ENCODE results near the gene OSBPL10.

- no peak for TF ChIP-seq CTCF (IDR thresholded peaks at IDR 0.05)
- no peak for TF ChIP-seq POLR2A (IDR thresholded peaks at IDR 0.05)
Observed at GRCh38 chr3:31831591-31831990, 149.5 kb downstream of the OSBPL10 start.

Measured in lower leg skin (tissue), 3 donors.